K562 (cell line): ENCODE data around the gene GNAQ. TPM values are rescaled to one million over a fixed set of nuclear protein-coding genes. Genes with fewer than 3 reads are reported as not detected.

ENCODE experiments used
- ATAC-seq: fragments of 200-7000 bp; cut with Tn5 transposase; 3 replicates; pipeline ENCODE4 v1.9.1; 2020; ENCODE audit warnings: moderate library complexity
- BruUV-seq: library from RNA; stranded (reverse); fragments of 400-500 nt; replicated peaks from 2 replicates; lab custom pipeline; 2021; lab: Mats Ljungman, UMichigan
- CTCF ChIA-PET: fragments of 300-600 bp; formaldehyde crosslinking; extraction: SDS; loops from one replicate; lab custom pipeline; 2021; ENCODE audit warnings: low intra/inter-chr PET ratio; lab: Yijun Ruan, JAX
- POLR2A ChIA-PET: fragments of 300-600, 350-650 bp; sonication (Branson Sonifier 250); formaldehyde crosslinking; extraction: SDS; loops from one replicate; lab custom pipeline; 2021; ENCODE audit warnings: antibody characterized with exemption, inconsistent platforms; lab: Yijun Ruan, JAX
- DNase-seq, 4 experiments: peaks; one replicate each; pipeline versions ENCODE4 v3.0.0 to v3.0.0-alpha.2; 2011 to 2018; ENCODE audit warnings: low spot score in 3 of 4, mixed read lengths in 3 of 4; ENCODE audit errors: extremely low read depth in 1 of 4
- FAIRE-seq: peaks from 2 replicates; lab custom pipeline; 2011; peaks lifted over from hg19 to GRCh38; lab: Jason Lieb, UNC
- H2AFZ ChIP-seq: 2 replicates; pipeline ENCODE4 v1.6.0; 2011; ENCODE audit warnings: low read depth, low read length, control low read depth, inconsistent platforms
- H3K27ac ChIP-seq: fragments of 200-600 bp; 3 replicates; pipeline ENCODE4 v1.8.0; 2011; ENCODE audit warnings: low read depth, mild to moderate bottlenecking, control low read depth, inconsistent platforms, low read length, moderate library complexity, mixed read lengths; ENCODE audit errors: extremely low read depth
- H3K27me3 ChIP-seq, 2 experiments: fragments of 300-600 bp in 1 of 2; 2 replicates in 1 of 2; 3 replicates in 1 of 2; pipeline versions ENCODE4 v1.6.0 to v1.8.0; 2011; ENCODE audit warnings: inconsistent platforms in 2 of 2, low read length in 2 of 2, mild to moderate bottlenecking in 1 of 2, mixed read lengths in 1 of 2, moderate library complexity in 1 of 2; ENCODE audit not compliant: control insufficient read depth in 2 of 2, insufficient read depth in 2 of 2
- H3K36me3 ChIP-seq: fragments of 300-600 bp; 3 replicates; pipeline ENCODE4 v1.8.0; 2011; ENCODE audit warnings: mild to moderate bottlenecking, low read length, inconsistent platforms; ENCODE audit not compliant: control insufficient read depth, insufficient read depth
- H3K4me1 ChIP-seq, 2 experiments: fragments of 200-600 bp in 1 of 2; replicated peaks in 1 of 2; 2 replicates in 1 of 2; 3 replicates in 1 of 2; pipeline versions ENCODE4 v1.5.1 to v1.8.0; 2011; ENCODE audit warnings: inconsistent platforms in 2 of 2, low read length in 2 of 2, mild to moderate bottlenecking in 1 of 2, mixed read lengths in 1 of 2, moderate library complexity in 1 of 2; ENCODE audit not compliant: control insufficient read depth in 2 of 2, insufficient read depth in 2 of 2
- H3K4me2 ChIP-seq: 2 replicates; pipeline ENCODE4 v1.6.1; 2011; ENCODE audit warnings: low read length, control low read depth, inconsistent platforms, mixed read lengths; ENCODE audit not compliant: insufficient read depth
- H3K4me3 ChIP-seq: fragments of 200-600 bp; sonication (generic), shearing (Covaris generic); 2 replicates; pipeline ENCODE4 v1.5.1; 2016; ENCODE audit warnings: control low read depth, inconsistent platforms
- H3K79me2 ChIP-seq: fragments of 200-600 bp; 3 replicates; pipeline ENCODE4 v1.8.0; 2011; ENCODE audit warnings: low read length, inconsistent platforms; ENCODE audit not compliant: control insufficient read depth, insufficient read depth
- H3K9ac ChIP-seq, 2 experiments: 2 replicates each; pipeline versions ENCODE4 v1.6.0 to v1.6.1; 2011; ENCODE audit warnings: low read depth in 2 of 2, low read length in 2 of 2, control low read depth in 1 of 2, inconsistent platforms in 1 of 2, mild to moderate bottlenecking in 1 of 2, mixed read lengths in 1 of 2; ENCODE audit not compliant: insufficient read depth in 1 of 2
- H3K9me1 ChIP-seq: one replicate; pipeline ENCODE4 v1.6.0; 2011; ENCODE audit warnings: inconsistent platforms, mild to moderate bottlenecking, low read length, moderate library complexity; ENCODE audit not compliant: control insufficient read depth, insufficient read depth
- H3K9me3 ChIP-seq: replicated peaks from 2 replicates; pipeline ENCODE4 v1.5.1; 2011; ENCODE audit warnings: low read depth, low read length, inconsistent platforms; ENCODE audit not compliant: control insufficient read depth, insufficient read depth
- H4K20me1 ChIP-seq: replicated peaks from 2 replicates; pipeline ENCODE4 v1.6.1; 2011; ENCODE audit warnings: low read length, inconsistent platforms, mixed read lengths; ENCODE audit not compliant: control insufficient read depth, insufficient read depth
- CCNT2 ChIP-seq: IDR thresholded peaks from 2 replicates; pipeline ENCODE4 v1.6.1; 2011; ENCODE audit warnings: borderline replicate concordance, low read depth, mild to moderate bottlenecking, moderate library complexity, mixed read lengths, low read length; ENCODE audit not compliant: insufficient read length; ENCODE audit errors: extremely low read depth
- HIVEP1 ChIP-seq: fragments of 250-450 bp; sonication (Bioruptor Pico); IDR thresholded peaks from 2 replicates; pipeline ENCODE4 v1.4.0; 2020; ENCODE audit warnings: mild to moderate bottlenecking
- ZC3H11A ChIP-seq: IDR thresholded peaks from 2 replicates; pipeline ENCODE4 v1.6.1; 2012; ENCODE audit warnings: low read depth, low read length, improper control_type of control experiment
- ZNF561 ChIP-seq: fragments of 450-650 bp; formaldehyde crosslinking; conservative IDR thresholded peaks from 2 replicates; pipeline ENCODE4 v1.4.0; 2020; ENCODE audit warnings: mild to moderate bottlenecking, moderate library complexity
- ZNF740 ChIP-seq, 3 experiments: fragments of 200-800 bp in 1 of 3; sonication (Bioruptor generic) in 1 of 3; sonication (generic) in 1 of 3; formaldehyde crosslinking in 1 of 3; IDR thresholded peaks; 2 replicates each; pipeline versions ENCODE4 v1.6.1 to v1.8.0; 2016 to 2022; ENCODE audit warnings: mild to moderate bottlenecking in 2 of 3, missing compliant biosample characterization in 2 of 3, missing genetic modification characterization in 2 of 3, missing genetic modification reagents in 1 of 3
- WGBS: fragments of 100-300 bp; shearing (Covaris generic); methylation state at CpG from one replicate; pipeline ENCODE4 v1.1.6; 2016; ENCODE audit warnings: low coverage, mixed read lengths; ENCODE audit not compliant: insufficient coverage; ENCODE audit errors: missing lambda C conversion rate; 5-methylcytosine and 5-hydroxymethylcytosine counted together
- in situ Hi-C: fragments of 300-500 bp; cut with MboI; formaldehyde crosslinking; loops from 4 replicates; pipeline ENCODE4 v1.15.0; 2018; ENCODE audit warnings: inconsistent platforms, mixed read lengths
- intact Hi-C: fragments of 100-400 bp; cut with micrococcal nuclease; formaldehyde crosslinking; loops from 2 replicates; pipeline ENCODE4 v1.14.2; 2022
- polyA plus RNA-seq, 8 experiments: library from polyadenylated mRNA; depleted of rRNA in 4 of 8; stranded (reverse) in 5 of 8; unstranded in 3 of 8; fragments of >200 nt; fragmentation: Nextera tagmentation in 2 of 8; fragmentation: Illumina TruSeq in 1 of 8; extraction: Ambion mirVana in 2 of 8; extraction: Trizol in 1 of 8; gene quantifications; 2 replicates each; pipeline versions ENCODE4 v1.2.1 to v1.2.3, GENCODE V29; 2011 to 2014; ENCODE audit warnings: inconsistent platforms in 1 of 8, missing spikeins in 1 of 8
- total RNA-seq, 7 experiments: library from RNA; depleted of rRNA in 6 of 7; stranded (reverse); fragments of >200 nt in 6 of 7; fragmentation: Illumina TruSeq in 2 of 7; extraction: Trizol in 2 of 7; gene quantifications; 2 replicates each; pipeline versions ENCODE4 v1.2.1 to v1.2.3, GENCODE V29; 2011 to 2021; ENCODE audit warnings: low replicate concordance in 1 of 7

GNAQ gene
- total and polyA plus RNA-seq, 9 of the 15 experiments (the other 6 are each of a cell fraction or from before 2014, with no cell fraction given): 4.8 to 27.9 (median 17.5) TPM

- no peaks in the 10 kb centered on the region for H4K20me1 ChIP-seq
- no peaks in the 10 kb centered on the region; the same call in 1 of the 2 replicates for H3K9me3 ChIP-seq
- intact Hi-C loops (no loop called here), in situ Hi-C loops (no loop called here)
- no peak overlapping the region for H2AFZ ChIP-seq
- no peak overlapping the region for H3K9ac ChIP-seq
- no TSS peak for BruUV-seq
- no peaks in the 10 kb centered on the region for H3K27me3 ChIP-seq
- ATAC-seq (peak; percentile 33; the same call in 2 of the 3 replicates), DNase-seq (no peak), FAIRE-seq (no peak)
- WGBS: 66% methylated on average over 8 of the region's 8 CpGs
- CTCF ChIA-PET: no interaction called here
- POLR2A ChIA-PET: interaction anchor here (1.1 kb wide), 1 partner anchor 9 kb away, joined by 3 read pairs; no protein-coding TSS in a partner anchor
- H3K27ac ChIP-seq: peak overlapping the region; percentile 53; the same call in 1 of the 3 replicates
- TF ChIP-seq ZNF561 (CRISPR knock-in tag) (no peak), CCNT2 (no peak), HIVEP1 (CRISPR knock-in tag) (no peak), ZC3H11A (no peak), ZNF740 (CRISPR knock-in tag; IDR thresholded peaks at IDR 0.05) (no peak), ZNF740 (tag; IDR thresholded peaks at IDR 0.05) (no peak)
- H3K36me3 ChIP-seq: no peaks in the 10 kb centered on the region
- H3K4me1 ChIP-seq: peaks cover 2 to 6% of the 10 kb centered on the region in 2 experiments; a peak in 4 of 5 replicates
- H3K4me3 ChIP-seq: no peak overlapping the region
- H3K9me1 ChIP-seq: no peaks in the 10 kb centered on the region
- H3K4me2 ChIP-seq: no peak overlapping the region
- peaks cover 84% of the 10 kb centered on the region for H3K79me2 ChIP-seq
Observed at GRCh38 chr9:77966718-77967117, 64.9 kb downstream of the GNAQ start.
